ENCODE results near the gene SORCS2.

The SORCS2 gene

GRCh38 chr4:7786040-7786439 lies 593.7 kb downstream of the SORCS2 start:
- peaks cover 4% of the 10 kb centered on the region for H3K27me3 ChIP-seq (ENCODE audit: low read depth, low read length)
- TF ChIP-seq CTCF (IDR thresholded peaks at IDR 0.05; ENCODE audit: low read depth, low read length) (no peak), EZH2phosphoT487 (IDR thresholded peaks at IDR 0.05; ENCODE audit: low read depth) (no peak)
- no peak overlapping the region for H3K27ac ChIP-seq (ENCODE audit: low read length)
- H3K4me3 ChIP-seq (ENCODE audit: low read length), result no peak overlapping the region
- H3K9me3 ChIP-seq (ENCODE audit: insufficient read depth, low read length), result no peaks in the 10 kb centered on the region
- H3K36me3 ChIP-seq (replicated peaks; ENCODE audit: low read depth, low read length), result no peaks in the 10 kb centered on the region
- H3K79me2 ChIP-seq (ENCODE audit: low read length), result no peaks in the 10 kb centered on the region
- H3K4me2 ChIP-seq (ENCODE audit: low read length), result no peak overlapping the region
- no peaks in the 10 kb centered on the region for H4K20me1 ChIP-seq (ENCODE audit: insufficient read depth, low read length)
- no peak overlapping the region for H2AFZ ChIP-seq (ENCODE audit: low read depth, low read length)
- H3K4me1 ChIP-seq (ENCODE audit: low read length), result no peaks in the 10 kb centered on the region
- no peak overlapping the region for H3K9ac ChIP-seq (ENCODE audit: low read length)

DNA sequence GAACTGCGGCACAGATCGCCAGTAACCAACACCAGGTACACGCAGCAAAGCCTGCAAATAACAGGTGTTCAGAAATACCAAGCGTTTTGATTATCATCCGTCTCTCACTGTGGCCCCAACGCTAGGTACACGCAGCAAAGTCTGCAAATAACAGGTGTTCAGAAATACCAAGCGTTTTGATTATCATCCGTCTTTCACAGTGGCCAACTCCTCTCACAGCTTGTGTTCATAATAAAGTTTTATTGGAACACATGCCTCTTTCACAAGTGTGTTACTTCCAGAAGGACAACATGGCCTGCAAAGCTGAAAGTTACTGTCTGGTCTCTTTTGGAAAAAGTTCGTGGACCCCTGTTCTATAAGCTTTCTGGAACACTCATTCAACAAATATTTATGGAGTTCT lies 594.2 kb downstream of the SORCS2 start:
- H3K27me3 ChIP-seq (ENCODE audit: low read depth, low read length), result peaks cover 7% of the 10 kb centered on the region
- H3K4me1 ChIP-seq (ENCODE audit: low read length), result no peaks in the 10 kb centered on the region
- H3K4me3 ChIP-seq (ENCODE audit: low read length), result no peak overlapping the region
- H3K36me3 ChIP-seq (replicated peaks; ENCODE audit: low read depth, low read length), result no peaks in the 10 kb centered on the region
- no peaks in the 10 kb centered on the region for H3K79me2 ChIP-seq (ENCODE audit: low read length)
- no peak overlapping the region for H2AFZ ChIP-seq (ENCODE audit: low read depth, low read length)
- H3K9ac ChIP-seq (ENCODE audit: low read length), result no peak overlapping the region
- no peak overlapping the region for H3K4me2 ChIP-seq (ENCODE audit: low read length)
- H4K20me1 ChIP-seq (ENCODE audit: insufficient read depth, low read length), result no peaks in the 10 kb centered on the region
- H3K9me3 ChIP-seq (ENCODE audit: insufficient read depth, low read length), result no peaks in the 10 kb centered on the region
- no peak overlapping the region for H3K27ac ChIP-seq (ENCODE audit: low read length)
- TF ChIP-seq EZH2phosphoT487 (IDR thresholded peaks at IDR 0.05; ENCODE audit: low read depth) (no peak), CTCF (IDR thresholded peaks at IDR 0.05; ENCODE audit: low read depth, low read length) (no peak)

DNA sequence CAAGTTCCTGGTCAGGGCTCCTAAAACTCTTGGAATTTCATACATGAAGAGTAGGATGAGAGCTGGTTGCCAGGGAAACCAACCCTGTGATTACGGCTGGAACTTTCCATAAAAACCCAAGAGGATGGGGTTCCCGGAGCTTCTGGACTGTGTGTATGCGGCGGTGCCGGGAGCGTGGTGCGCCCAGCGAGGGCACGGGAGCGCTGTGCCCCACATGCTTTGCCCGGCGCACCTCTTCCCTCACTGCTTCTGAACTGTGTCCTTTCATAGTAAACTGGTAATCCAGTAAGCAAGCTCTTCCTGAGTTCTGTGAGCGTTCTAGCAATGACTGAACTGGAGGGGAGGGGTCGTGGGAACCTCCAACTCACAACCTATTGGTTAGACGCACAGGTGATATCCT lies 594.7 kb downstream of the SORCS2 start:
- H3K4me3 ChIP-seq (ENCODE audit: low read length), result no peak overlapping the region
- H3K79me2 ChIP-seq (ENCODE audit: low read length), result no peaks in the 10 kb centered on the region
- H3K36me3 ChIP-seq (replicated peaks; ENCODE audit: low read depth, low read length), result no peaks in the 10 kb centered on the region
- H3K9me3 ChIP-seq (ENCODE audit: insufficient read depth, low read length), result no peaks in the 10 kb centered on the region
- H3K9ac ChIP-seq (ENCODE audit: low read length), result no peak overlapping the region
- H3K4me1 ChIP-seq (ENCODE audit: low read length), result no peaks in the 10 kb centered on the region
- TF ChIP-seq CTCF (IDR thresholded peaks at IDR 0.05; ENCODE audit: low read depth, low read length) (no peak), EZH2phosphoT487 (IDR thresholded peaks at IDR 0.05; ENCODE audit: low read depth) (no peak)
- peaks cover 11% of the 10 kb centered on the region for H3K27me3 ChIP-seq (ENCODE audit: low read depth, low read length)
- H2AFZ ChIP-seq (ENCODE audit: low read depth, low read length), result no peak overlapping the region
- H3K4me2 ChIP-seq (ENCODE audit: low read length), result no peak overlapping the region
- H3K27ac ChIP-seq (ENCODE audit: low read length), result no peak overlapping the region
- no peaks in the 10 kb centered on the region for H4K20me1 ChIP-seq (ENCODE audit: insufficient read depth, low read length)

GRCh38 chr4:7787681-7788141 lies 595.4 kb downstream of the SORCS2 start:
- Histone ChIP-seq H4K20me1 (ENCODE audit: insufficient read depth, low read length) (no peaks in the 10 kb centered on the region), H3K9ac (ENCODE audit: low read length) (no peak overlapping the region), H3K79me2 (ENCODE audit: low read length) (no peaks in the 10 kb centered on the region), H2AFZ (ENCODE audit: low read depth, low read length) (no peak overlapping the region), H3K4me1 (ENCODE audit: low read length) (0 out of 2 replicates have a peak, but pooled peaks cover 6% of the 10 kb centered on the region), H3K36me3 (replicated peaks; ENCODE audit: low read depth, low read length) (no peaks in the 10 kb centered on the region), H3K4me2 (ENCODE audit: low read length) (no peak overlapping the region), H3K27ac (ENCODE audit: low read length) (no peak overlapping the region), H3K4me3 (ENCODE audit: low read length) (no peak overlapping the region), H3K9me3 (ENCODE audit: insufficient read depth, low read length) (no peaks in the 10 kb centered on the region), H3K27me3 (ENCODE audit: low read depth, low read length) (peaks cover 14% of the 10 kb centered on the region)
- TF ChIP-seq CTCF (IDR thresholded peaks at IDR 0.05; ENCODE audit: low read depth, low read length), result no peak
- TF ChIP-seq EZH2phosphoT487 (IDR thresholded peaks at IDR 0.05; ENCODE audit: low read depth), result no peak
